Lower leg skin (tissue), 3 donors: Measurements from ENCODE around the gene PACSIN2.

ENCODE experiments used
- CTCF ChIP-seq, 3 donors: fragments of 450-650 bp; IDR thresholded peaks; one replicate each; pipeline ENCODE4 v1.5.1; 2016; ENCODE audit warnings: antibody characterized with exemption in 3 of 3, mild to moderate bottlenecking in 3 of 3, moderate library complexity in 2 of 3
- POLR2A ChIP-seq, 2 donors: fragments of 450-650 bp; IDR thresholded peaks; one replicate each; pipeline ENCODE4 v1.6.1; 2016 to 2017; ENCODE audit warnings: antibody characterized with exemption in 2 of 2, mild to moderate bottlenecking in 1 of 2, moderate library complexity in 1 of 2

GRCh38 chr22:42842658-42843370, 172.1 kb downstream of the PACSIN2 start:
- no peak for TF ChIP-seq POLR2A (IDR thresholded peaks at IDR 0.05)
- TF ChIP-seq CTCF (IDR thresholded peaks at IDR 0.05), result no peak
